HepG2 (cell line): ENCODE measurements around the gene ZMIZ1. TPM values are rescaled to one million over a fixed set of nuclear protein-coding genes. Genes with fewer than 3 reads are reported as not detected.

Experiments used
- AHDC1 ChIP-seq: sonication (generic); formaldehyde crosslinking; IDR thresholded peaks from 2 replicates; pipeline ENCODE4 v1.5.1; 2020; ENCODE audit warnings: mild to moderate bottlenecking, missing genetic modification reagents, borderline replicate concordance
- ARID2 ChIP-seq: sonication (generic); formaldehyde crosslinking; IDR thresholded peaks from 2 replicates; pipeline ENCODE4 v1.8.1; 2022; ENCODE audit warnings: mild to moderate bottlenecking, missing genetic modification reagents, borderline replicate concordance
- ATAD3A ChIP-seq: sonication (generic); formaldehyde crosslinking; IDR thresholded peaks from 2 replicates; pipeline ENCODE4 v1.4.0; 2020; ENCODE audit warnings: missing genetic modification reagents
- ETS1 ChIP-seq: sonication (generic); formaldehyde crosslinking; IDR thresholded peaks from 2 replicates; pipeline ENCODE4 v1.4.0; 2020; ENCODE audit warnings: missing genetic modification reagents
- HHEX ChIP-seq: IDR thresholded peaks from 2 replicates; pipeline ENCODE4 v1.6.1; 2016; ENCODE audit warnings: control low read depth
- HOXA7 ChIP-seq: sonication (generic); formaldehyde crosslinking; IDR thresholded peaks from 2 replicates; pipeline ENCODE4 v1.8.1; 2022; ENCODE audit warnings: mild to moderate bottlenecking, missing genetic modification reagents, moderate library complexity
- MYNN ChIP-seq: sonication (generic); formaldehyde crosslinking; IDR thresholded peaks from 2 replicates; pipeline ENCODE4 v1.4.0; 2020; ENCODE audit warnings: mild to moderate bottlenecking, low read depth, missing genetic modification reagents
- NCOA5 ChIP-seq: sonication (generic); formaldehyde crosslinking; IDR thresholded peaks from 2 replicates; pipeline ENCODE4 v1.4.0; 2020; ENCODE audit warnings: missing genetic modification reagents
- NR1H2 ChIP-seq: sonication (generic); formaldehyde crosslinking; IDR thresholded peaks from 2 replicates; pipeline ENCODE4 v1.8.1; 2022; ENCODE audit warnings: low read depth, missing genetic modification reagents, borderline replicate concordance
- REL ChIP-seq: sonication (generic); formaldehyde crosslinking; conservative IDR thresholded peaks from 2 replicates; pipeline ENCODE4 v1.8.0; 2022; ENCODE audit warnings: mild to moderate bottlenecking, missing genetic modification reagents, moderate library complexity
- REPIN1 ChIP-seq: sonication (generic); formaldehyde crosslinking; IDR thresholded peaks from 2 replicates; pipeline ENCODE4 v1.8.0; 2022; ENCODE audit warnings: missing genetic modification reagents, low read depth, mild to moderate bottlenecking, borderline replicate concordance
- SYNCRIP ChIP-seq: fragments of 200-400 bp; formaldehyde crosslinking; IDR thresholded peaks from 2 replicates; pipeline ENCODE4 v1.6.1; 2018; ENCODE audit warnings: mild to moderate bottlenecking, low read depth, low read length; ENCODE audit not compliant: insufficient read depth
- U2AF2 ChIP-seq: fragments of 200-400 bp; formaldehyde crosslinking; IDR thresholded peaks from 2 replicates; pipeline ENCODE4 v1.6.1; 2017; ENCODE audit warnings: low read depth, mild to moderate bottlenecking, low read length
- ZKSCAN5 ChIP-seq: sonication (generic); formaldehyde crosslinking; IDR thresholded peaks from 2 replicates; pipeline ENCODE4 v1.5.1; 2020; ENCODE audit warnings: mild to moderate bottlenecking, missing genetic modification reagents
- ZMAT5 ChIP-seq: sonication (generic); formaldehyde crosslinking; IDR thresholded peaks from 2 replicates; pipeline ENCODE4 v1.5.0; 2020; ENCODE audit warnings: mild to moderate bottlenecking, low read depth, missing genetic modification reagents, borderline replicate concordance
- ZNF260 ChIP-seq: sonication (generic); formaldehyde crosslinking; IDR thresholded peaks from 2 replicates; pipeline ENCODE4 v1.4.0; 2020; ENCODE audit warnings: missing genetic modification reagents, low read depth, mild to moderate bottlenecking, borderline replicate concordance
- ZNF275 ChIP-seq: sonication (generic); formaldehyde crosslinking; IDR thresholded peaks from 2 replicates; pipeline ENCODE4 v1.8.0; 2022; ENCODE audit warnings: missing genetic modification reagents, mild to moderate bottlenecking, inconsistent platforms, borderline replicate concordance
- ZNF317 ChIP-seq: sonication (generic); formaldehyde crosslinking; IDR thresholded peaks from 2 replicates; pipeline ENCODE4 v1.5.0; 2020; ENCODE audit warnings: mild to moderate bottlenecking, missing genetic modification reagents
- ZNF564 ChIP-seq: sonication (generic); formaldehyde crosslinking; IDR thresholded peaks from 2 replicates; pipeline ENCODE4 v1.8.1; 2023; ENCODE audit warnings: mild to moderate bottlenecking, missing genetic modification reagents
- ZNF572 ChIP-seq: sonication (generic); formaldehyde crosslinking; IDR thresholded peaks from 2 replicates; pipeline ENCODE4 v1.5.1; 2020; ENCODE audit warnings: mild to moderate bottlenecking, missing genetic modification reagents
- ZNF644 ChIP-seq: IDR thresholded peaks from 2 replicates; pipeline ENCODE4 v1.6.1; 2016; ENCODE audit warnings: low read depth
- ZNF879 ChIP-seq: sonication (generic); formaldehyde crosslinking; IDR thresholded peaks from 2 replicates; pipeline ENCODE4 v1.8.1; 2023; ENCODE audit warnings: missing genetic modification reagents
- ZSCAN30 ChIP-seq: sonication (generic); formaldehyde crosslinking; IDR thresholded peaks from 2 replicates; pipeline ENCODE4 v1.5.0; 2020; ENCODE audit warnings: mild to moderate bottlenecking, missing genetic modification reagents
- polyA plus RNA-seq, 8 experiments: library from polyadenylated mRNA; depleted of rRNA in 3 of 8; stranded (reverse) in 7 of 8; unstranded in 1 of 8; fragments of >200 nt; fragmentation: Illumina TruSeq in 4 of 8; extraction: Trizol in 4 of 8; gene quantifications; 2 replicates each; pipeline versions ENCODE4 v1.2.1 to v1.2.3, GENCODE V29; 2011 to 2016; ENCODE audit warnings: low read depth in 4 of 8, missing spikeins in 1 of 8, mixed read lengths in 1 of 8; ENCODE audit not compliant: insufficient read depth in 1 of 8
- total RNA-seq, 5 experiments: library from RNA; depleted of rRNA; stranded (reverse); fragments of >200 nt; fragmentation: Illumina TruSeq; extraction: Trizol; gene quantifications; 2 replicates each; pipeline ENCODE4 v1.2.3, GENCODE V29; 2016; ENCODE audit warnings: low read depth in 1 of 5

Gene ZMIZ1
- total and polyA plus RNA-seq, 2 of the 13 experiments (the other 11 are each of a cell fraction or from before 2014, with no cell fraction given) = 5.3 to 10.2 TPM

GRCh38 chr10:79070606-79071395 lies 2.0 kb downstream of the ZMIZ1 start (continued):
- TF ChIP-seq ZKSCAN5 (CRISPR knock-in tag) = no peak
- TF ChIP-seq ATAD3A = no peak
- no peak for TF ChIP-seq HOXA7 (CRISPR knock-in tag)
- no peak for TF ChIP-seq ZSCAN30 (CRISPR knock-in tag)
- TF ChIP-seq REPIN1 (CRISPR knock-in tag) = no peak
- TF ChIP-seq ZNF644 (CRISPR knock-in tag) = no peak
- no peak for TF ChIP-seq ZNF260
- TF ChIP-seq ZMAT5 (CRISPR knock-in tag) = no peak
- TF ChIP-seq AHDC1 (CRISPR knock-in tag) = no peak
- TF ChIP-seq REL (CRISPR knock-in tag) = no peak
- no peak for TF ChIP-seq ZNF275 (CRISPR knock-in tag)
- TF ChIP-seq ZNF572 = no peak
- no peak for TF ChIP-seq NR1H2
- no peak for TF ChIP-seq MYNN (CRISPR knock-in tag)
- TF ChIP-seq HHEX (CRISPR knock-in tag) = no peak
- no peak for TF ChIP-seq NCOA5 (CRISPR knock-in tag)
- no peak for TF ChIP-seq SYNCRIP
- TF ChIP-seq ZNF879 (CRISPR knock-in tag) = no peak
- no peak for TF ChIP-seq ETS1 (CRISPR knock-in tag)
- no peak for TF ChIP-seq ZNF564 (CRISPR knock-in tag)
- 0 out of 2 replicates have a peak, but pooled peaks have one; percentile 29 for TF ChIP-seq ZNF317 (CRISPR knock-in tag)
- TF ChIP-seq U2AF2 = no peak
- no peak for TF ChIP-seq ARID2 (CRISPR knock-in tag)
